Stimulated activated CD8-positive, alpha-beta memory T cell treated with anti-CD3 and anti-CD28 coated beads, Interleukin-7, amount 100 ng/mL, for 24 hours (primary cell): ENCODE results near the gene WDR27.
"Not testable (repeated sequence)": the region's sequence is repeated elsewhere in the genome, so short reads cannot be mapped to it uniquely, and the experiment has no call there.

Experiments
- DNase-seq: peaks from one replicate; pipeline ENCODE4 v3.0.0-alpha.2; 2020; ENCODE audit warnings: low read depth

WDR27 gene

DNA sequence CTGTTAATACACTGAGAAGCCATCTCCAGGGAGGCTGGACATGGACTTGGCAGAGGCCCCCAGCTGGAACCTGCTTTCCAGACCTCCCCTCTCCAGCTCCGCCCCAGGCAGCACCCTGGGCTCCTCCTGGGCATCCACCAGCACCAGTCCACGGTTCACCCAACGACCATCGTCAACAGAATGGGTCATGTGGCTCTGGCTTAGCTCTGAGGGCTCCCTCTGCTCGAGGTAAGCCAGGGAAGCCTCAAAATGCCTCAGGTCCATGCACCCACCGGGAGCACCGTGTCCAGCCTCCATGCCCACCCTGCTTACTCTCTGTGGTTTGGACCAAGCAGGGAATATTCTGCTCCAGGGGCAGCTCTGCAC, 40.5 kb downstream of the WDR27 start:
- no peak for DNase-seq

DNA sequence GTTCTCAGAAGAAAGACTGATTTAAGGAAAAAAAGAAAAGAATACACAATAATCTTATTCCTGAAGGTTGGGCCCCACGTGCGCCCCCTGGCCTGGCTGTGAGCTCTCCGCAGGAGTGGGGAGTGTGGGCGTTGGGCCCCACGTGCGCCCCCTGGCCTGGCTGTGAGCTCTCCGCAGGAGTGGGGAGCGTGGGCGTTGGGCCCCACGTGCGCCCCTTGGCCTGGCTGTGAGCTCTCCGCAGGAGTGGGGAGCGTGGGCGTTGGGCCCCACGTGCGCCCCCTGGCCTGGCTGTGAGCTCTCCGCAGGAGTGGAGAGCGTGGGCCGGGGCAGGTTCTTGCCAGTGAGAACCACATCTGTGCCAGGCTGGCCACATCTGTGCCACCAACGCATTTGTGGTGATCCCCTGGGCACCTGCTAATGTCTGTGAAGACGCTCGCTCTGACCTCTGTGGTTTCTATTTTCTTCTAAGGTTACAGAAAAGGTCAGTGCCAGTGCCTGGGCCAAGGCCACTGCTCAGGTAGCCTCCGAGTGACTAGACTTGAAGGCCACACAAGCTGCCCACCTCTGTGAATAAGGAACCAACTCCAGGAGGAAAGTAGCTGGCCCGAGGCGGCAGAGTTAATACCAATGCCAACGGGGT, 41.0 kb downstream of the WDR27 start:
- no peak for DNase-seq

DNA sequence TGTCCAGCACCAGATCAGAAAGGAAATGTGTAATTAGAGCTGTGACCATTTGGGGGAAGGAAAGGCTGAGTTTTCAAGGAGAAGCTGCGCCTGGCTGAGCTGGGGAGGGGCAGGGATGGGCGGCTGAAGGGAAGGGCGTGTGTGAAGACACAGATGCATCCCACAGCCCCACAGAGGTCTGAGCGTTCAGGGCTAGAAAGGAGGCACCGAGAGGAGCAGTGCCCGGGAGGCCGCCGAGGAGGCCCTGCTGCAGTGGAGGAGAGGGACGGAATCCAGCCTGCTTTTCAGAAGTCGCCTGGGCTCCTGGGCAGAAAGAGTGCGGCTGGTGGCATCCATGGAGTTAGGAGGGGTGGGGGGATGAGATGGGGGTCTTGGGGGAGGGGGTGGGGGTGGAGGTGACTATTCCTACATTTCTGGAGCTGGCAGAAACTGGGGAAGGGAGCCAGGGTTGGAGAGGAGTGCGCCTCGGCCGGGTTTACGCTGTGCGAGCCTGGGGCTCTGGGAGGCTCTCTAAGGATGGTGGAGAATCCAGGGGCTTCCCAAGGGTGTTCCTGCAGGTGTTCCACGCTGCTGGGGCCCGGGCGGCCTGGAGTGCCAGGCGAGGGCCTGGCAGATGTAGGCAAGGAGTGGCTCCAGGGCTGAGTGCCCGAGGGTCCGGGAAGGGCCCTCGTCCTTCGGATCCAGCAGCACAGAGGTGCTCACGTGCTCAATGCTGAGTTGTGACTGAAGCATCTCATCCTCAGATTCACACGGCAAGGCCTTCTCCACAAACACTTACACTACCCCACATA, 41.8 kb downstream of the WDR27 start:
- no peak for DNase-seq

DNA sequence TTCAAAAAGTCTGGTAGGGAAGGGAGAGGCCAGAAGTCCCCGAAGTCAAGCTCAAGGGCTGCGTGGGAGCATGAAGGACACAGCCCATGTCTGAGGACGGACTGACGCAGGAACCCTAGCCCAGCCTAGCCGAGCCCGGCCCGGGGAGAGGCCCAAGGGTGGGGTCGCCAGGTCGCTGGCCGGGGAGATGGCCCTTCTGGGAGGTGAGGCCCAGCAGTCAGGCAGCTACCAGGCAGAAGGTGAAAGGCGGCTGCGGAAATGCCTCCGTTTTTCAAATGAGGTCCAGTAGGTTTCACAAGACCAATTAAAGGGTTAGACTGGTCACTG, 44.6 kb downstream of the WDR27 start:
- no peak for DNase-seq

DNA sequence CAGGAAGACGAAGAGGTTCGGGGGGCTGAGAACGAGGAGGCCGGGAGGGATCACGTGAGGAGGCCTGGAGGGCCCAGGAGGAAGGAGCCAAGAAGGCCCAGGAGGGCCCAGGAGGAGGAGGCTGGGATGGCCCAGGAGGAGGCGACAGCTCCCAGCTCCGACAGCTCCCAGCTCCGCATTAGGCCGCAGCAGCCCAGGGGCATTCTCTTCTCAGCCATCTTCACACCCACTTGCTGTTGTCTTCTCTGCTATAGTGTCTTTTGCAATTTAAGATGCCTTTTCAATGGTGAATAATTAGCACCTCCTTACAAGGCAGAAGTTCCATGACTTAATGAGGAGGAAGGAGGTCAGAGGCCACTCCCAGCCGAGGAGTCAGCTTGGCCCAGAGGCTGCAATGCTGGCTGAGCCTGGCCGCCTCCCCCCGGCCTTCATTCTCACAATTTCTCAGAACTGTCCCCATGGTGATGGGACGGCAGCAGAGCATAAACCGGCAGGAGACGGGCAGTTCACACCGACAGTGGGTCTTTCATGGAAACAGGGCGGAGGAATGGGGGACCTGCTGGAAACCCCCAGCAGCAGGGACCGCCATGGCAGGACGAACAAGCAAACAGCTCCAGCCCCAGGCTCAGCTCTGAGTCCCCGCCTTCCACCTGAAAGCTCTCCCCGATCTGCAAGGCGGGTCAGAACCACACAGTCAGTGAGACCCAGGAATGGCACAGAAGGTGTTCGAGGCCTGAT, 45.1 kb downstream of the WDR27 start:
- no peak for DNase-seq

DNA sequence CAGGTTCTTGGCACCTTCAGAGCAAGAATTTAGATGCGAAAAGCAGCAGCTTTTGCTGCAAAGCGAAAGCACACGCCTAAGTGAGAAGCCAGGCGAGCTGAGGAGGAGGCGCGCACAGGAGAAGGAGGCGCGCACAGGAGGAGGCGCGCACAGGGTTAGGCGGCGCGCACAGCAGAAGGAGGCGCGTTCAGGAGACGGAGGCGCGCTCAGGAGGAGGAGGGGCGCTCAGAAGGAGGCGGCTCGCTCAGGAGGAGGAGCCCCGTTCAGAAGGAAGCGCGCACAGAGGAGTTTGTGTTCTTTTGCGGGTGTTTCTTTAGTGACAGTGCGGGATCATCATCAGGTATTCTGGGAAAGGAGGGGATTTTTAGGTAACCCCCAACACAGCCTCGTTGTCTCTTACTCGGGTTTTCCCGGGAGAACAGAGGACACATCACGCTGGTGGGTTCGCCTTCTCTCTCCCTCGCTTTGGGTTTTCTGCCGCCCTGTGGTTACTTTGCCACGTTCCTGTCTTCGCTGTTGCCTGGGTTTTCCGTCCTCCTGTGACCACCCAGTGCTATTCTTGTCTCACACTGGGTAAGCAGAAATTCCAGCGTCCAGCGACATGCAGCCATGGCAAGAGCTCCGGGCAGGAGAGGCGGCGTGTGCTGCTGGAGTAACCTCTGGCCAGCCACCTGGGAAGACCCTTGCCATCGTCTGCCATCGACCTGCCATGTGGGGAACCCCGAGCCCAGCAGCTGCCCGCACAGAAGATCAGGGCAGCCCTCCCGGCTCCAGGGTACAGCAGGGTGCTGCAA, 47.0 kb downstream of the WDR27 start:
- DNase-seq: peak; percentile 15

DNA sequence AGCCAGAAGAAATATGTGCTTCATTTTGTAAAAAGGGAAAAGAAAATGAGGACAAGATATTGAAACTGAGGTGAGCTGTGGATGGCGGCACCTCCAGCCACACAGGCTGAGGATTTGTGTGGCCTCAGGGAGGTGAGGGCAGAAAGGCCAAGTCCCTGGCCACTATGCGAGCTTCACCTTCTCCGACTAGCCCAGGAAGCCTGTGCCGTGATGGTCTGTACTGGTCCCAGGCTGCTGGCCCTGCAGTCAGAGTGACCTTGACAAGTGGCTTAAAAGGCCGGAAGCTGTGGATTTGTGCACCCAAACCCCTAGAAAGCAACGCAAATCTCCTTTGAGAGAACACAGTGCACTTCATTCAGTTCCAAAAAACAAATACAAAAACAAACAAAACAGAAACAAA, 48.1 kb downstream of the WDR27 start:
- no peak for DNase-seq

DNA sequence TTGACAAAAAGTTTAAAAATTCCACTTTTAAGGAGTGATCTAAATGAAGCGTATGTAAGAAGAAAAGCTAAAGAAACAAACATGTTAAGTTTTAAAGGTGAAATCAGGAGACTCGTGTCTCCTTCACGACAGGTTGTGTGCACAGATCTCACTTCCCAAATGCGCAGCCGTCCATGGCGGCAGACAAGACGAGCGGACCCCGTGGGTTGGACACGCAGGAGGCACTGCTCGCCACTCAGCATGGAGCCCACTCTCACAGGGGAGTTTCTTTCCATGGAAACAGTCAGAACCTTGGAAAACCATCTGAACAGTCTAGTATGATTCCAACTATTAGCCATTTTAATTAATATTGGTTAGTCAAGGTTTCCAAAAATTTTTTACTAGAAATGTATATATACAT, 48.9 kb downstream of the WDR27 start:
- DNase-seq: no peak

DNA sequence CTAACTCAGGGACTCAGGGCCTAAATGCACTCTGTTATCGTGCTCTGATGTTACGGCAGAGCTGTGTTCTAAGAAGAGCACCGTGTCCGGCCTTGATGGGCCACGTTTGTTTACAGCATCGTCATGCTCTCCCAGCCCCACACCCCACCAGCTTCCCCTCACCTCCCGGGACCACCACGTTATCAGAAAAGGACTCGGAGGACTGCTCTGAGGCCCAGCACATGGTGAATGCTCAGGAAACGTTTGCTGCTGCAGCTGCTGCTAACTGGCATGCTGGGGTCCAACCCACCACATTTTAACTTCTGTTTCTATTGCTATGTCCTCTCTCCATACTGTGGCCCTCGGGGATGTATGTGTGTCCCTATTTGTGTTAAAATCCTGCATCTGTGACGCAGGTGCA, 50.3 kb downstream of the WDR27 start:
- DNase-seq: no peak

DNA sequence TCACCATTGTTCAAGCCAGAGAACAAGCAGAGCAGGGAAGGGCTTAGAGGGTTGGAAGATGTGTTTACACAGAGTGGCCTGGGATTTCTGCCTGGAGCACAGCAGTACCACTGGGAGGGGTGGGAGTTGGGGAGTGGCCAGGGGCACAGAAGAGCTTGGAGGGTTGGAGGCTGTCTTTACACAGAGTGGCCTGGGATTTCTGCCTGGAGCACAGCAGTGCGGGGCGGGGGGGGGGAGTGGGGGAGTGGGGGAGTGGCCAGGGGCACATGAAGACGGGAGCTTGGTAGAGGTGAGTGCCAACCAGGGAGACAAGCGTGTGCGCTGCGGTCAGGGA, 50.9 kb downstream of the WDR27 start:
- DNase-seq: no peak

DNA sequence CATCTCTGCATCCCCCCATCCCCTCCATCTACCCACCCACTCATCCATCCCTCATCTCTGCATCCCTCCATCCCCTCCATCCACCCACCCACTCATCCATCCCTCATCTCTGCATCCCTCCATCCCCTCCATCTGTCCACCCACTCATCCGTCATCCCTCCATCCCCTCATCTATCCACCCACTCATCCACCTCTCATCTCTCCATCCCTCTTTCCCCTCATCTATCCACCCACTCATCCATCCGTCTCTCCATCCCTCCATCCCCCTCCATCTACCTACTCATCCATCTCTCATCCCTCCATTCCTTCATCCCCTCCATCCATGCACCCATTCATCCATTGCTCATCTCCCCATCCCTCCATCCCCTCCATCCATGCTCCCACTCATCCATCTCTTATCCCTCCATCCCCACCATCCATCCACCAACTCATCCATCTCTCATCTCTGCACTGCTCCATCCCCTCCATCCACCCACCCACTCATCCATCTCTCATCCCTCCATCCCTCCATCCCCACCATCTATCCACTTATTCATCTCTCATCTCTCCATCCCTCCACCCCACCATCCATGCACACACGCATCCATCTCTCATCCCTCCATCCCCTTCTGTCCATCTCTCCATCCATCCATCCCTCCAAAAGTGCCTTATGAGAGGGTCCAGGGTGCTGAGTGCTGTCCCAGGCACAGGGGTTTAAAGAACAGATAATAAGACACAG, 51.4 kb downstream of the WDR27 start:
- no peak for DNase-seq

DNA sequence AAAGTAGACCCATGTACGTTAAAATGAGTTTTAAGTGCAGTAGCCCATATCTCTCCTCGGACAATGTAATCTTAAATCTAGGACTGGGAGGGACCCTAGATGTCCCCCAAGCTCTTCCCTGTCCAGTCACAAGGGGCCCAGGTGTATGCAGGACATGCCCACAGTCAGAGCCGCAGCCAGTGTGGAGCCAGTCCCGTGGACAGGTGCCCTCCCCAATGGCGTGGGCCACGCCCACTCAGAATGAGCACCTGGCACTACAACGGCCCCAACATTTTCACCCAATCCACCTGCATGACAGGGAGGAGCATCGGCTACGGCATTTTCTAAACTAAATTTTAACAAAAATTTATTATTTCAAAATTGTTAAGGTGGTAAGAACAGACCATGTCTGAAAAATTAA, 53.2 kb downstream of the WDR27 start:
- DNase-seq: no peak

DNA sequence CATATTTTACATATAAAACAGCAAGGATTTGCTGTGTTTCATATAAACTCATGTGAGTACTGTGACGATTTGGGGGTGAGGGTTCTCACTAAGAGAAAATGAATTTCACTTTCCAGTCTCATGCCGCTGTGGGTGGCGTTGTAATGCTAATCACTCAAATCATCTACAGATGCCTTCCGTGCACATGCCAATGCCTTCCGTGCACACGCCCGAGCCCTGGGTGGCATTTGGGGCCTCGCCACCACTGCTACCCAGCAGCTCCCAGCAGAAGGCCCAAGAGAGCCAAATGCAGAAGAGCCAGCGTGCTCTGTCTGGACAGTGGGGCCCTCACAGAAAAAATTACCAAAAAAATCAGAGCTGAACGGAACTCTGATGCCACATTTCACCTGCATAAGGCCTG, 53.7 kb downstream of the WDR27 start:
- no peak for DNase-seq

DNA sequence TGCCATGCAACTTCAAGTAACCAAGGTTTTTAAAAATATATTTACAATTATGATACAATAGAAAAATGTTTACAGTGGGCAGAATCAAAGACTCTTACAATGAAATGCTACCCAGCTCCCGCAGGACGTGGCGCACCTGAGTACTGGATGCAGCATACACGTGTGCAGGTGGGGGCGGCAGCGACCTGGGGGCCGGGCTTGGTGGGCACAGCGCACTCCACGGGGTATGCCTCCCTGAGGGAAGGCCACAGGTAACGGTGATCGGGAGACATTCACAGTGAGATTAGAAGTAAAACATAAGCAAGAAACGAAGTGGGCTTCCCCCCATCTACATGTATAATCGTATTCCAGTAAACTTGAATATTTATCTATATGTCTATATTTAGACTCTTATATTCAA, 54.2 kb downstream of the WDR27 start:
- DNase-seq: no peak

DNA sequence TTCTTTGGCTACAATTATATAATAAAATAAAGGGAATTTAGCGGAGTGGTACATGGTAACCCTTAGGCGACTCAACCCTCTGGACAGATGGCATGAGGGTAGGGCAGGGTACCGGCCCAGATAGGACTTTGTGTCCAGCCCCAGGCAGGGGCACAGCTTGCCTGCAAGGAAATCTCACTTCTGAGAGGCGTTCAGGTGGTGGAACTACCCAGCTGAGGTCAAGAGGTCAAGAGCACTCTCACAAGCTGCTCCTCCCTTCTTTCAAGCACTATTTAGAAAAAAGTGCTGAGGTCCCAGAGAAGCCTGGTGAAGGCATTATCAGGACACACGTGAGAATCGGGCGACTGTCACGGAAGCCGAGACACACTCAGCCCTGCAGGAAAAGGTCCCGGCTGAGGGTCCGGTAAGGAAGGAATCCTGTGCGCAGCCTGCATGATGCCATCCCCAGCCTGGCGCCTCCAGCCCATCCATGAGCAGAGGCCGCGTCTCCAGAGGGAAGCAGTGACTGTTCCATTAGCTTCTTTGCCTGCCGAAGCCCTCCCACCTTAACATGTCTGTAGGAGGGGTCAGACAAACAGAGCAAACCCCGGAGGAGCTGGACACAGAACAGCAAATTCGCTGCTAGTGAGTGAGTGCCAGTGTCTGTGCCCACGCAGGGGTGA, 54.8 kb downstream of the WDR27 start:
- no peak for DNase-seq

DNA sequence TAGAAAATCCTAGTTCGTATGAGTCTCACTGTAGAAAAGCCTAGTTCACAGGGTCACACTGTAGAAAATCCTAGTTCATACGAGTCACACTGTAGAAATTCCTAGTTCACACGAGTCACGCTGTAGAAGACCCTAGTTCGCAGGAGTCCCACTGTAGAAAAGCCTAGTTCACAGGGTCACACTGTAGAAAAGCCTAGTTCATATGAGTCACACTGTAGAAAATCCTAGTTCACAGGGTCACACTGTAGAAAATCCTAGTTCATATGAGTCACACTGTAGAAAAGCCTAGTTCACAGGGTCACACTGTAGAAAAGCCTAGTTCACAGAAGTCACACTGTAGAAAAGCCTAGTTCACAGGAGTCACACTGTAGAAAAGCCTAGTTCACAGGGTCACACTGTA, 56.4 kb downstream of the WDR27 start:
- not testable (repeated sequence) for DNase-seq

DNA sequence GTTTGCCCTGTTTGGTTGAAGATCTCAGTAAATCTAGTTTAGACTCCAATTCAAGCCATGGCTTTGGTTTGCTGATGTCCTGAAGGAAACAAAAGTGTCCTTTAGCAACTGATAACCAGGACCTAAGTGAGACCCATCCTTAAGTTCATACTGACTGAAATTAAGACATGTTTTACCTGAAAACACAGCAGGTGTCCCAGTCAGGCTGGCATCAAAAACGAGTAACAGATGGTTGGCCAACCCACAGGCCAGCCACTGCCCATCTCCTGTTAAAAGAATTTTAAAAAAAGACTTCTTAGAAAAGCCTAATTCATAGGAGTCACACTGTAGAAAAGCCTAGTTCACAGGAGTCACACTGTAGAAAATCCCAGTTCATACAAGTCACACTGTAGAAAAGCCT, 58.3 kb downstream of the WDR27 start:
- DNase-seq: no peak

DNA sequence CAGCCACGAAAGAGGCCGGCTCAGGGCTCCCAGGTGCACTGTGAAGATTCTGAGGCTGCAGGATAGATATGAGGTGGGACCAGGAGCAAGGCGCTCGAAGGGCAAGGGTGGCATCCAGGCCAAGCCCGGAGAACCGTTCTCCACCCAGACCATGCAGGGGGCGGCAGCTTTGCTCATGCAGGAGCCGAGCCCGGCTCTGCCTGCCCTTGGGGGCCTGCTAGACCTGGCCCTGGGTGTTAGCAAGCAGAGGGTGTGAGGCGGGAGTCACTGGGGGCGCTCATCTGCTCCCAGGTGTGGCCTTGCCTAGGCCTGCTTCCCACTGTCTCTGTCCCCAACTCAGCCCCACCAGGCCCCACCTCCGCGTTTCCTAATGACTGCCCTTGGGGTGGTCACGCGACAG, 59.4 kb downstream of the WDR27 start:
- no peak for DNase-seq

DNA sequence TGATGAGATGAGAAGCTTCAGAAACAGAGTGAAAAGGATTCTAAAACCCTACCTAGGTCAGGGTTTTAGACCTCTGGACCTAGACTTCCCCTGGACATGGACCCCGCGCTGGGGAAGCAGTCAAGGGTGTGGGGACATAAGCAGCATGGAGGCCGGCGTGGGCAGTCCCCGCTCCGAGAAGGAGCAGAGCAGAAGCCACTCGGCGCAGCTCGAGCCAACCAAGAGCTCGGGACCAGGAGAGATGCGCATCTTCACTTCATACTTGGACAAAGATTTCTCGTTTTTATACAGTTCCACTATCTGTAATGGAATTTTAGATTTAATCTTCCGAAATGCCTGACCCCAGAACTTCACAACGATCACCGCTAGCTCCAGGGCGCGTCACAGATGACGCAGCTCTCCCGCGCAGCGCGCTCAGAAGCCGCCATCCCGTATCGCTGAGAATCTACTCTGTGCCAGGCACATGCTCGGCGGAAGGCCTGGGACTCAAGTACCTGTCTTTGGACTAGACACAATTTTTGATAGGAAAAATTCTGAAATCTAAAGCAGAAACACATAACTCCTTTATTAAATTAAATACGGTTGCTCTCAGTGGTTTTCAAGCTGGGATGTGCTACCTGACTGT, 60.3 kb downstream of the WDR27 start:
- no peak for DNase-seq

DNA sequence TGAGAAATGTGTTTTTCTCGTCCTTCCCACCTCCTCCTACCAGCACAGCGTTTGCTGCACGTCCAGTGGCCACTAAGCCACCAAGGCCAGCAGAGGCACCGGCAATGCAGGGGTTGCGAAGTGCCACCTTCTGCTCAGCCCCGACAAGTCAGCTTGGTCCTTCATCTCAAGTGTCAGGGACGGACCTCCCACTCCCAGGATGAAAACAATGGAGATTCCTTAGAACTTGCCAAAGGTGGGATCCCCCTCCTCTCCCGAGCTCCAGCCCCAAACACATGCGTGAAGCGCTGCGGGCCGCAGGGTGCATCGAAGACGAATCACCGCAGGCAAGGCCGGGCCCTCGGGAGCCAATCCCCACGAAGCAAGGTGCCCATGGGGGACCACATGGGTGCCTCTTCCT, 60.8 kb downstream of the WDR27 start:
- DNase-seq: no peak

DNA sequence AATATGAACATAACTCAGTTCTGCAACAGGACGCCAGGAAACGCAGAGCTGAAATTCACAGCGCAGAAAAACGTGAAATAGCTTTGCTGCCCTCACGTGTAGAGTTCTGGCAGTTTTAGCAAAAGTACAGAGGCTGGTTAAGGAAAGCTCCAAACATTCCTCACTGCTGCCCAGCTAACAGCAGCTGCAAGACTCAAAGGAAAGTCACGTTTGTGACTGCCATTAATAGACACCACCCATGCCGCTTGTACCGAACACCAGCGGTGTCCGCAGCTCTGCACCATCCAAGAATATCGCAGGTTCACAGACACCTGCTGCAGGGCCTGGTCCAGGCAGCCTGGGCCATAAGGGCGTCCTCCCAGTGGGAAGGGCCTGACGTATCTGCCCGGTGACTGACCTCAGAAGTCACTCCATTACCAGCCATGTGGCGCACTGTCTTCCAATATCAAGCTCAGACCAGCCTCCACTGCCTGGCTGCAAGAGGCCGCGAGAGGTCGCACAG, 61.4 kb downstream of the WDR27 start:
- DNase-seq: no peak
